Muscle of back (tissue), 13 donors: ENCODE data around the gene CLCA2. TPM values are rescaled to one million over a fixed set of nuclear protein-coding genes. Genes with fewer than 3 reads are reported as not detected.

Experiments
- DNase-seq, 3 donors: peaks; one replicate each; pipeline versions ENCODE4 v3.0.0 to v3.0.0-alpha.2; 2013
- long read RNA-seq, 9 donors: transcript quantifications; one replicate each; lab custom pipeline, GENCODE V29; 2026
- polyA plus RNA-seq, 10 donors: library from polyadenylated mRNA; unstranded; fragments of 120-200 nt; gene quantifications; one replicate each; pipeline ENCODE4 v1.2.1, GENCODE V29; 2013; ENCODE audit not compliant: insufficient read length in 10 of 10

The CLCA2 gene
- 10 to 100 TPM in 2 of 10 donors, under 1 TPM in 2, not detected in 6; 0.10 to 15.6 (median 7.6) TPM for polyA plus RNA-seq
- long read RNA-seq, donor 1, result 0 reads
- long read RNA-seq, donor 2, result 0 reads
- long read RNA-seq, donor 3, result 0 reads
- long read RNA-seq, donor 4, result 0 reads
- long read RNA-seq, donor 5, result 0 reads
- long read RNA-seq, donor 6, result 0 reads
- long read RNA-seq, donor 7, result 0 reads
- long read RNA-seq, donor 8, result 0 reads
- long read RNA-seq, donor 9, result 0 reads

- DNase-seq, result no peak
Measured at GRCh38 chr1:86423873-86424272, at the start of gene CLCA2. Gene CLCA2, plus strand, starts transcription at chr1:86424171. Its CDS starts 77 bp downstream, at chr1:86424248.

DNA sequence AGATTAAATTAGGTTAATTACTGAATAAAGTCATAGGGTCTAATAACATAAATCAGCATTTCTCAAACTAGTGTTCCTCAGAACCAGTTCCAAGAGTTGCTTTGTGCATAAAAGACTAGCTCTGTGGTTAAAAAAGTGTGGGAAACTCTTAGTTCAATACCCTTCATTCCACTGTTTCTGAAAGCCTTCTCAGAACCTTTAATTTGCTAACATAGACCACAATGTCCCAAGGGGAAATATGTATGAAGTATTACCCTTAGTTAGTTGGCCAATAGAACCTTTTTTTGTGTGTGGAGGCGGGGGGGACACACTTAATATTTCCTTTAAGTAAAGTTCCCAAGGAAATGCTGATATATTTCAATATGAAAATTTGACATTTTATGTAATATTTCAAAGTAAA, 48.3 kb upstream of the CLCA2 start:
- DNase-seq, result no peak

GRCh38 chr1:86377341-86377740, 46.6 kb upstream of the CLCA2 start:
- no peak for DNase-seq

- DNase-seq, result no peak
Measured at GRCh38 chr1:86378813-86379212, 45.2 kb upstream of the CLCA2 start.

- DNase-seq, result peak; percentile 63 to 78 (median 64)
Measured at GRCh38 chr1:86380257-86380861, 43.6 kb upstream of the CLCA2 start.

GRCh38 chr1:86381223-86381622, 42.7 kb upstream of the CLCA2 start:
- no peak for DNase-seq

DNA sequence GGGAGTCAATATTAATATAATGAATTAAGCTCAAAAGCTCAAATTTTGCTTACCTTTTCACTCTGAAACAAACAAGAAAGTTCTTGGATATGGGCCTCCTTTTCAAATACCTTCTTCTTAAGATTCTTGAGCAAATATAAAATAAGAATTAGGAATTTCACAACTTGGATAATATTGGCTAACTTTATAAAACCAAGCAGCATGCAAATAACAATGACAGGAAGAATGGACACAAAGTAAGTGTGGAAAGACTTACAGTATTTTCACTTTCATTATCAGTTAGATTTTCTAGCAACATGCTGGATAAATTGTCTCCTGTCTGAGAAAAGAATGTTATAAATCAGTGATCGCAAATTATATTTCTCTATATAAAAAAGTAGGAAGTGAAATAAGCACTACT, 41.1 kb upstream of the CLCA2 start:
- no peak for DNase-seq

- no peak for DNase-seq
Measured at GRCh38 chr1:86387916-86388627, 35.9 kb upstream of the CLCA2 start.

DNA sequence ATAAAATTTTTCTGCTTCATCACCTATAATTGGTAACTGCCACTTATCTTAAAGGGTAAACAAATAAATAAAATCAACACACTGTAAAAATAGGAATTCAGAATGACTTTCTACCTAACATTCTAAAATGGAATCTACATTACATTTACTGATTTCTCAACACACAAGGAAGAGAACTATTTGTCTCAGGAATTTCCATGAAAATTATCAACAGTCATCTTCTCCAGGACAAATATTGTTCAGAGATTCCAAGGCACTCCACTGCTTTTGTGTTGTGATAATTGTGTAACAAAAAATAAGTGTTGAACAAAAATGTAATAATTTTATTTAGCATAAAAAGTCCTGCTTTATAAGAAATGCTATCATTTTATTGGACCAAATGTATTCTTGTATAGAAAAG, 35.2 kb upstream of the CLCA2 start:
- no peak for DNase-seq

GRCh38 chr1:86389307-86389706, 34.7 kb upstream of the CLCA2 start:
- no peak for DNase-seq

DNA sequence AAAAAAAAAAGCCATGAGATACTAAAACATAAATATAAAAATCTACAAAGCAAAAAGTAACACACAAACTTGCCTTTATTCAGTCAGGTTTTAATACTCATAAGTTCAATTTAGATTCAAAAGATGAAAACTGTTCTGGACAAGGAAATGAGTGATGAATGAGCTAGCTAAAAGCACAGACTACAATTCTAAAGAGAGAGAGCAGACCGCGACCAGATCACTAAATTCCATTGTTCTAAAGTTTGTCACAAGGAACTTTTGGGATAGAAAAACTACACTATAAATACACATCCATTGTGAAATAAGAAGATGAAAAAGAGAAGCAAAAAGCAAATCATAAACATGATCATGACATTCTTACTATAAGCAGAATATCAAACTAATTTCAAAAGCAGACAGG, 29.6 kb upstream of the CLCA2 start:
- peak in 1 of 3 donors; percentile 24 for DNase-seq

- peak; percentile 79 to 96 (median 85) for DNase-seq
Measured at GRCh38 chr1:86395751-86396497, 28.0 kb upstream of the CLCA2 start, which contains the start of gene ODF2L. Gene ODF2L, minus strand, starts transcription at chr1:86396323. Its CDS starts 9,296 bp downstream, at chr1:86387027.

DNA sequence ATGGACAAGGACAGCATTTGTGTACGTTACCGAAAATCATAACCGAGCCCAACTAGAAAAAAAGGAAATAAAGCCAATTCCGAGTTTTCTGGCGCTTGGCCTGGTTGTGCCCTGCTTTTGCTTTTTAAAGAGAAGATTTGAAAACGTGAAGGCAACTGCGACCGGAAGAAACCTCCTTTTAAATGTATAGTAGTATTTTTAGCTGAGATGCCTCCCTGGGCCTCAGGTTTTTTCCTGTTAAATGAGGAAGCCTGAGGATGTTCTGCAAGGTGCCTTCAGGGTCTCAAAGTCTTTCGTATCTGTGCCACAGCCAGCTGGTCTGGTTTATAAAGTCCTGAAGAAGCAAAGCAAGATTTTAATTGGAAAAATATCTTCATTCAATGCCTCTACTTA, 27.5 kb upstream of the CLCA2 start:
- DNase-seq, result no peak

DNA sequence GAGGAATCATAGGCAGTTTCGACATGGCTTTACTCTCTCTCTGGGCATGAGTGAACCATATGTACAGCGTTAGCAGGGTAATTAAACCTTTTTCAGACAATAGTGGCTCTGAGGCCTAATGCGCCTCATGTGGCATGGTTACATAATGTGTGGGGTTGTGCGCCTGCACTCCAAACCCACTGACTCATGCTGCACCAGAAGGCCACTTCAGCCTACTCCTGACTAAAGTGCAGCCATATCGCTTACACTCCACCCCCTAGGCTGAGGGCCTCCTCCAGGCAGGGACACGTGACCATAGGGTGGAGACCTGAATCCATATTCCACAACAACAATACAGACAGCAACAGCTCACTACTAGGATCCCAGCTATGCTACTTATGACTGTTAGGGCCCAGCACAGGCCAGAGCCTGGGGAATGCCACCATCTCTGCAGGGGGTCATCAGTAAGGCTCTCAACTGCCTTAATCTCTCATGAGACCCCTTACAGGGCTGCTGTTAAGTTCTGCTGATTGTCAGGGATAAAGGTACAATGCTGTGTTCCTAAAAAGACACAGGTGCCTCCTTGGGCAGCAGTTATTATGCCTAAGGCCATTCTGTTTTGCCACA, 14.5 kb upstream of the CLCA2 start:
- DNase-seq, result no peak

DNA sequence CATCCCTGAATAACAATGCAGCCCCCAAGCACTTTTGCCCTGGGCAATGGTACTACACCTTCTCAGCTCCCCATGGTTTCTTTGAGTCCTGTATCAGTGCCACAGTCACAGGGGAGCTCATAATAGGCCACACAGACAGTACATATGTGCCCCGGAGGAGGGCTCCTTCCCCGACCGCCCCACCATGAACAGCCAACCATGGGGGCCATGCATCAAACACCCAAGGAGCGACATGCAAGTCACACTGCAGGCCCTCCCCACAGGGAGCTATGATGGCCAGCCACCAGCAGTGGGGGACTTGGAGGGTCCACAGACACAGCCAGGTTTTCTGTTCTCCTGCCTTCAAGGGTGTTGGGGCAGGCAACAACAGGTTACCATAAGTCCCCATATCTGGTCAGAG, 13.1 kb upstream of the CLCA2 start:
- no peak for DNase-seq

DNA sequence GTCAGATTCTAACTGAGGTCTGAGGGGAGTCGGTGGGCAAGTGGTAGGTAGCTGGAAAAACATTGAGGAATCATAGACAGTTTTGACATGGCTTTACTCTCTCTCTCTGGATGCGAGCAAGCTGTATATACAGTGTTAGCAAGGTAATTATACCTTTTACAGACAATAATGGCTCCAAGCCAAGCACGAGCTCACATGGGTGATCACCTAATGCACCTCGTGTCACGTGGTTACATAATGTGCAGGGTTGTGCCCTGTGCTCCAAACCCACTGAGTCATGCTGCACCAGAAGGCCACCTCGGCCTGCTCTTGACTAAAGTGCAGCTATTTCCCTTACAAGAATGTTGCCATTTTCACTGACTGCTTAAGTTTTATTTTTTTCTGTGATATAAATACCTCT, 7.6 kb upstream of the CLCA2 start:
- DNase-seq, result no peak

DNA sequence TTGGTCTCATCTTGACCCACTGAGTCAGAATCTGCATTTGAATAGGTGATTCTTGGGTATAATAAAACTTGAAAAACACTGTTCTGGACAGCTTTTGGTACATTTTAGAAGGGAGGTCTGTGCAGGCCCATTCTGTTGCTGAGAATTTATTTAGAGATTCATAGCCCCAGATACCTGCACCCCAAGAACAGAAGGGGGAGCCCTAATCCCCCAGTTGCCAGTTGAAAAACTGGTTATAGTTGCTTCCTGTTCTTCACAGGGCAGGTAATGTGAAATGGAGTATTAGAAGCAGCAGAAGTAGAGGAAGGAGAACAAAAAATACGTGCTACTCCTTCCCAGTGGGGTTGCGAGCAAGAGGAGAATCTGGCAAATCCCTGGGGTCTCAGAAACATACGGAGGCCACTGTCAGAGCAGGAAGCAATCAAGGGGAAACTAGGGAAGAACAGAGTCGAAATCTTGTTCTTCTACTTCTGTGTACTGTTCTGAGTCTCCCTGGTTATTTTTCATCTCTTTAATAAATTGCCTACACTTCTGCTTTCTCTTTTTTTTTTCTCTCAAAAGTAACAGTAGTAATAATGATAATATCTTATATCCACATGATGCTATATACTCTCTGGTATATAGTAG, 4.6 kb upstream of the CLCA2 start:
- DNase-seq, result peak in 1 of 3 donors; percentile 28

- DNase-seq, result no peak
Measured at GRCh38 chr1:86421601-86422280, 2.2 kb upstream of the CLCA2 start.

GRCh38 chr1:86423473-86423872, 498 bp upstream of the CLCA2 start:
- no peak for DNase-seq

- DNase-seq, result no peak
Measured at GRCh38 chr1:86429122-86429725, 5.3 kb downstream of the CLCA2 start.
